Chondrocyte (in vitro differentiated cells): ENCODE data around the gene FAM177B. TPM values are rescaled to one million over a fixed set of nuclear protein-coding genes. Genes with fewer than 3 reads are reported as not detected.

ENCODE experiments used
- DNase-seq: peaks from one replicate; pipeline ENCODE4 v3.0.0; 2021; ENCODE audit warnings: mixed read lengths, low spot score
- H3K27ac Mint-ChIP-seq: one replicate; pipeline ENCODE4 v1.8.0; 2021; ENCODE audit warnings: mild to moderate bottlenecking, moderate library complexity, mixed read lengths; ENCODE audit not compliant: unreplicated experiment
- H3K27me3 Mint-ChIP-seq: 2 replicates; pipeline ENCODE4 v1.8.0; 2021; ENCODE audit warnings: low read depth, mixed read lengths
- H3K36me3 Mint-ChIP-seq: 2 replicates; pipeline ENCODE4 v1.8.0; 2021; ENCODE audit warnings: low read depth, mixed read lengths
- H3K4me1 Mint-ChIP-seq: 2 replicates; pipeline ENCODE4 v1.8.0; 2021; ENCODE audit warnings: low read depth, mild to moderate bottlenecking, mixed read lengths
- H3K4me3 Mint-ChIP-seq: one replicate; pipeline ENCODE4 v1.8.0; 2021; ENCODE audit warnings: mild to moderate bottlenecking, moderate library complexity, mixed read lengths; ENCODE audit not compliant: unreplicated experiment
- H3K9me3 Mint-ChIP-seq: 2 replicates; pipeline ENCODE4 v1.8.0; 2021; ENCODE audit warnings: low read depth, mixed read lengths
- CTCF ChIP-seq: fragments of 200-600 bp; sonication (generic); IDR thresholded peaks from 2 replicates; pipeline ENCODE4 v1.5.0; 2021; ENCODE audit warnings: antibody characterized with exemption, mild to moderate bottlenecking, moderate library complexity
- total RNA-seq: library from RNA; stranded (reverse); gene quantifications from 3 replicates; pipeline ENCODE4 v1.2.1, GENCODE V29; 2021

Gene FAM177B
- total RNA-seq, 1 donor from 2014 or later = not detected

DNA sequence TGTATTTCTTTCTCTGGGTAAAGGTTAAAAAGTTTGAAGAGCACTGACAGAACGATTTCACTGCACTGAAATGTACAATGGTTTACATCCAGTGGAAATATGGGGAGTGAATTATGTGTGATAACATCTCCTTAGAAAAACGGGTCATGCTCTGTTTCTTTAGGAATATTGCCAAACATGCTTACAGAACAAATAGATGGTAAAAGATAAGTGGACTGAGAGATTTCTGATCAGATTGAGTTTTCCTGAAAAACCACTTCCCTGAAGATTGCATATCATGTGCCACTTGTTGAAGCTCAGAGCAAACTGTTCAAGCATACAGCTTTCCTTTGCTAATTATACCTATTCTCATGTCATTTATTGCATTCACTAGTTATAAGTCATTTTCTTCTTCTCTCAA is 47.9 kb downstream of the FAM177B start:
- Mint-ChIP-seq H3K4me3 (no peak overlapping the region), H3K27ac (no peak overlapping the region), H3K36me3 (no peaks in the 10 kb centered on the region), H3K27me3 (peaks cover 24% of the 10 kb centered on the region), H3K9me3 (no peaks in the 10 kb centered on the region), H3K4me1 (peaks cover 8% of the 10 kb centered on the region)
- no peak for DNase-seq
- TF ChIP-seq CTCF = no peak

DNA sequence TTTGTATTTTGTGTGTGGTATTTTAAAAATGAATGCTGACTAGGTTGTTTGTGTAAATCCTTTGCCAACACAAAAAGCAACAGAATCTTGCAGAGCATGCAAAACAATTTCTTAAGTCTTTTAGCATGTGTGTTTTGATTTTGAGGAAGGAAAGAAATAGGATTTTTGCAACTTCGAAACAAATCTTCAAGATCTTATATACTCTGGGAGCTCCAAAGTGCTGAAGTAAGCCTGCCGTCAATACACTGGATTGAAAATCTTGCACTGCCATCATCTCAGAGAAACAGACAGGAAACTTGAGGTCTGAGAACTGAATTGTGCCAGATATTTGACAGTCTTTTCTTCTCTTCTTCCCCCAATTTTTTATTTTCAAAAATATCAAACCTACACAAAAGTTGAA is 48.5 kb downstream of the FAM177B start:
- TF ChIP-seq CTCF = no peak
- Mint-ChIP-seq H3K27ac (no peak overlapping the region), H3K36me3 (no peaks in the 10 kb centered on the region), H3K4me3 (no peak overlapping the region), H3K27me3 (peaks cover 24% of the 10 kb centered on the region), H3K4me1 (peaks cover 8% of the 10 kb centered on the region), H3K9me3 (no peaks in the 10 kb centered on the region)
- no peak for DNase-seq

GRCh38 chr1:222786121-222786520 is 49.1 kb downstream of the FAM177B start:
- Mint-ChIP-seq H3K27me3 (peaks cover 24% of the 10 kb centered on the region), H3K4me3 (no peak overlapping the region), H3K27ac (no peak overlapping the region), H3K4me1 (peaks cover 8% of the 10 kb centered on the region), H3K36me3 (no peaks in the 10 kb centered on the region), H3K9me3 (no peaks in the 10 kb centered on the region)
- TF ChIP-seq CTCF = no peak
- DNase-seq = no peak

DNA sequence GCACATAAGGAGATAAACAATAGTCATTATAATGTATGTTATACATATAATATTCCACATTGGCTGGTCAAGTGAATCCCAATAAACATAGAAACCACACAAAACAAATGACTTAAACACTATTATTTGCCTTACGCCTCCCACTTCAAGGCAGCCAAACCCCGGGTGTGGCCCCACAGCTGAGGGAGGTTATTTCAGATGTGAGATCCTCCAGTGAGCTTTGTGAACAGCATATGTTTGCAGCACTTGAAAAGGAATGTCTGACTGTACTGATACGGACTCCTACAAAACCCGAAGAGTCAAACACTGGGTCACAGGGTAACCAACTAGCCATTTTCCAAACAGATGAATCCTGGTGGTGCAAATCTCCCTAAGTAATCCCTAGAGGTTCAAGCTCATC is 50.7 kb downstream of the FAM177B start:
- H3K4me3 Mint-ChIP-seq = no peak overlapping the region
- no peaks in the 10 kb centered on the region for H3K9me3 Mint-ChIP-seq
- H3K36me3 Mint-ChIP-seq = no peaks in the 10 kb centered on the region
- H3K27me3 Mint-ChIP-seq = peaks cover 17% of the 10 kb centered on the region
- no peak for TF ChIP-seq CTCF
- H3K4me1 Mint-ChIP-seq = peaks cover 8% of the 10 kb centered on the region
- H3K27ac Mint-ChIP-seq = no peak overlapping the region
- DNase-seq = no peak

DNA sequence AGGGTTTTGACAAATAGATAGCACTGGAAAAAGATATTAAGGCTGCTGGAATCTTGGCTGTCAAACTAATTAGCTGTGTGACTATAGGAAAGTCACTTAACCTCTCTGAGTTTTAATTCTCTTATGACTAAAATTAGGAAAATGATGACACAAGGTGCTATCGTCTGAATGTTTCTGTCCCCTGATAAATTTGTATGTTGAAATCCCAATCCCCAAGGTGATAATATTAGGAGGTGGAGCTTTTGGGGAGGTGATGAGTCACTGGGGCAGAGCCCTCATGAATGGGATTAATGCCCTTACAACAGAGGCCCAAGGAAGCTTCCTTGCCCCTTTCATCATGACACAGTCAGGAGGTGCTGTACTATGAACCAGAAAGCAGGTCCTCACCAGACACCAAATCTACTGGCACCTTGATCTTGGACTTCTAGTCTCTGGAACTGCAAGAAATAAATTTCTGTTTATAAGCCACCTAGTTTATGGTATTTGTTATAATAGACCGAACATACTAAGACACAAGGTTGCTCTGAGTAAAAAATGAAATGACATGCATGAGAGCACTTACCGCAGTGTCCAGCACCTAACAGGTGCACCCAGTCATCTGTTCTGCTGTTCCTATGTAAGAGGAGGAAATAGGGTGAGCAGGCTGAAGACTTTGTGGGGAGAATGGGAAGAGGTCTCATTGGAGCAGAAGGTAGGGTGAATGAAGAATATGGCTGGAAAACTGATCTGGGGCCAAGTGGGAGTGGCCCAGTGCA is 51.6 kb downstream of the FAM177B start:
- Mint-ChIP-seq H3K27ac (no peak overlapping the region), H3K36me3 (no peaks in the 10 kb centered on the region), H3K27me3 (peaks cover 16% of the 10 kb centered on the region), H3K4me1 (peaks cover 8% of the 10 kb centered on the region), H3K4me3 (no peak overlapping the region), H3K9me3 (no peaks in the 10 kb centered on the region)
- DNase-seq = no peak
- TF ChIP-seq CTCF = no peak
